ENCODE data around the gene DIS3L2. TPM values are rescaled to one million over a fixed set of nuclear protein-coding genes. Genes with fewer than 3 reads are reported as not detected.

DIS3L2 gene
- polyA plus RNA-seq, 5 donors: 32.6 to 40.9 (median 33.1) TPM

- no peak for DNase-seq
Measured at GRCh38 chr2:232261776-232262175, 300.3 kb downstream of the DIS3L2 start.

DNA sequence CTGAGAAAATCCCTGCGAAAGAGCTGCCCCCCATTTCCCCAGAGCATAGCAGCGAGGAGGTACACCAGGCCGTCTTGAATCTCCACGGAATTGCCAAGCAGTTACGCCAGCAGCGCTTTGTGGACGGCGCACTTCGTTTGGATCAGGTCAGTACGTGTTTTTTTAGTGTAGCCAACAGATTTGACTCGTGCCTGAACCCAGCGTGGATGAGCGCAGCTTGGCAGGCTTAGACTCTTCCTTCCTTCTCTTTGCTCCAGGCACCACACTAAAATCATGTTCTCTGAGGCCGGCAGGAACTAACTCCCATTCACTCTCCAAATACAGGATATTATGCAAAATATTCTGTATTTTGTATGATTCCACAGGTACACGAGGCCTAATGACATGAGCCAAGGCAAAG lies 301.8 kb downstream of the DIS3L2 start:
- DNase-seq: no peak

- DNase-seq: no peak
Measured at GRCh38 chr2:232264081-232264480, 302.6 kb downstream of the DIS3L2 start.

DNA sequence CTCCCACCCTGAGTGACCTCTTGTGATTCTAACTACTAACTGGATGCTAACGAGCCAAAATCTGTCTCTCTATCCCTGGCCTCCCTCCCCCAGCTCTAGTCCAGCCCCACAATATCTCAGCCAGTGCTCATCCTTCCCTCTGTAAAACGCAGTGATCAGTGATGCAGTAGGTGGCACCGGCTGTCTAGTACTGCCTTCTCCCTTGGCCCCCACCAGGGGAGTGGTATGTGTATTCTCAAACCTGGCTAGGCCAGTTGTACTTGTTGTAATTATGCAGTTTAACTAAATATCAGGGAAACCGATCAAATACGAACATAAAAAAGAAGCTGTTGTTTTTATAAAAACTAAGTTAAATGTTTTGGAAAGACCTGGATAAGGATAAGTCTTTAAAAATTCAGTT lies 303.8 kb downstream of the DIS3L2 start:
- DNase-seq: no peak

DNA sequence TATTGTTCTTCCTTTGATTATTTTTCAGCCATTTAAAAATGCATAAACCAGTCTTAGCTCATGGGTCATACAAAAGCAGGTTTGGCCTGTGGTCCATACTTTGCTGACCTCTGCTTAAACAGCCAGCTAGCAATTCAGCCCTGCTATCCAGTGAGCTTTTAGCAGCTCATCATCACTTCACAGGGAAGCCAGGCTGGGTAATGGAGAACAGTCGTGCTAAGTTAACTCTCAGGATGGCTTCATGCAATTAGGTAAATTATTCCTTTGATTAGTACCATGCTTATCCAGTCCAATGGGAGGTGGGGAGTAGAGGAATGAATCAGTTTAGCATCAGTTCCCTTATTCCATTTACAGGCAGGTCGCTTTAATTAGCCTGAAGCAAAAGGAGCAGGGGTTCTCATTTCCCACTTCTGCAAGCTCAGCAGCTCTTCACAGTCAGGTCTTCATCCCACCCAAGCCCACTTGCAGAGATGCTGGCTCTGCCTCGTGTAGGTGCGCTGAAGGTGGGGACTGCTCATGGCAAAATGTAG lies 307.2 kb downstream of the DIS3L2 start:
- DNase-seq: no peak

- DNase-seq: no peak
Measured at GRCh38 chr2:232269867-232270266, 308.4 kb downstream of the DIS3L2 start.

DNA sequence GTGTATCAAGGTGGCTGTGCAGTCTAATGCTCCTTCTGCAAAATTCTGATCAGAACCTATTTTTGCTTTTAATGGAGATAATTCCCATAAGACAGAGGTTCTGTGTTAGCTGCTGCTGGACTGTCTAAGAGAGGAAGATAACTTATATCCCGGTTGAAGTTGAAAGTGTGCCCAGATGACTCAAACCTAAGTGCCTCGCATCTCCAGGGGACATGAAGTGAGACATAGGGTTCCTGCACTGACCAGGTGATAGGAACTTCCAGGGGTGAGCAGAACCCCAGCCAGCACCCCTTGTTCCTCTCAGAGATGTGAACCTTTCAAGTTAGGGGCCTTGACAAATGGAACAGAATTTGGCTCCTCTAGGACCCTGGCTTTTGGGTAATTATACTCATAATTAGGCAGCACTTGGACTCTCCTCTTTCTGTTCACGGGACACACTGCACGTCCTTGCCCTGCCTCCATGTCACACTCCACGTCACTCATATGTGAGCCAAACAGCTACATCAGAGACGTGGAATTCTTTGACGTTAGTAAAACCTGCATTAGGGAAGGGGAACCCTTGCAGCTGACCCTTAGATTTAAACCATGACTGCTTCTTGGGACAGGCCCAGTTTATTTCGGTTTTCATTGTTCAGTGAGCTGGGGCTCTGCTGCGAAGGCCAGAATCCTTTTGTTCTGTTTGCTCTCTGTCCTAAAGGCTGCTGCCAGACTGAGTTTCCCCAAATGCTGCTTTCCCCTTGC lies 312.6 kb downstream of the DIS3L2 start:
- DNase-seq: no peak

DNA sequence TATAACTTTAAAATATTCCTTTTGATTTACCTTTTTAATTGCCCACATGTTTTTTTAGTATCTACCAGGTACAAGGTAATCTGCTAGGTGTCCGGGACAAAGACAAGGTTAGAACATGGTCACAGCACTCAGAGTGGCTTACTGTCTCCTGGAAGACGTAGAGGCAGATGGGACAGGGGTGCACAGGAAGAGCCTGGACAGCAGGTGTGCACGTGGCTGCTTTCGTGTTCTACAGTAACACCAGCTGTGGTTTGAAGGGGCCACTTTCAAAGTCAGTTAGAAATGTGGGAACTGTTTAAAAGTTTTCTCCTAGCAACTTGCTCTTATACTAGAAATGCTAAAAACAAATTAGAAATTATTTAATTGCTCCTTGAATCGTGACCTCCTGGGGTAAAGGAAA lies 314.2 kb downstream of the DIS3L2 start:
- DNase-seq: no peak

GRCh38 chr2:232276084-232276732 lies 314.7 kb downstream of the DIS3L2 start:
- DNase-seq: no peak

GRCh38 chr2:232276733-232277313 lies 315.3 kb downstream of the DIS3L2 start:
- no peak for DNase-seq

GRCh38 chr2:232278534-232278933 lies 317.0 kb downstream of the DIS3L2 start:
- DNase-seq: no peak

GRCh38 chr2:232280341-232280740 lies 318.8 kb downstream of the DIS3L2 start:
- DNase-seq: no peak

DNA sequence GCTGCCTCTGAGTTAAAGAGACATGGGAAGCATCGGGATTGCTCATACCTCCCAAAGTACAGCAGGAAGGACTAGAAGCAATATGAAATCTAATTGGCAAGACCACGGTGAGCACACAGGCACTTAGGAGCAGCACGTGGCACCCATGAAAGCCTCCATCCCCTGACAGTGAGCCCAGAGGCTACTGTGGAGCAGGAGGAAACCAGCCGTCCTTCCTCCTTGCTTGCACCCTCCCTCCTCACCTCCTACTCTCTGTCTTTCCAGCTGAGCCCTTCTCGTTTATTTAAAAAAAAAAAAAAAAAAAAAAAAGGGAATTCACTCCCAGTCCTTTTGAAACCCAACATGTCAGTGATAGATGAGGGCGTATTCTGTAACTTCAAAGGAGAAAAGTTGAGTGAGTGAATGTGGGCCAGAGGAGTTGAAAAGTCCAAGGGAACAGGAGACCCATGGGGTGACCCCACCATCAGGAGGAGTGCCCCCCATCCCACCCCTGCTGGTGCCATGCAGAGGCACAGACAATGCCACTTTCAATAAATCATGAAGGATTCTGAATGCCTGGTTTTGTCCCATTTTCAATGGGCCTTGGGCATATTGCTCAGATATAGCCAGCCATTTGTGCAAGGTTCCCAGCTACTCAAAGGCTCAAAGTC lies 320.5 kb downstream of the DIS3L2 start:
- DNase-seq: no peak

- DNase-seq: no peak
Measured at GRCh38 chr2:232282508-232283055, 321.1 kb downstream of the DIS3L2 start.

DNA sequence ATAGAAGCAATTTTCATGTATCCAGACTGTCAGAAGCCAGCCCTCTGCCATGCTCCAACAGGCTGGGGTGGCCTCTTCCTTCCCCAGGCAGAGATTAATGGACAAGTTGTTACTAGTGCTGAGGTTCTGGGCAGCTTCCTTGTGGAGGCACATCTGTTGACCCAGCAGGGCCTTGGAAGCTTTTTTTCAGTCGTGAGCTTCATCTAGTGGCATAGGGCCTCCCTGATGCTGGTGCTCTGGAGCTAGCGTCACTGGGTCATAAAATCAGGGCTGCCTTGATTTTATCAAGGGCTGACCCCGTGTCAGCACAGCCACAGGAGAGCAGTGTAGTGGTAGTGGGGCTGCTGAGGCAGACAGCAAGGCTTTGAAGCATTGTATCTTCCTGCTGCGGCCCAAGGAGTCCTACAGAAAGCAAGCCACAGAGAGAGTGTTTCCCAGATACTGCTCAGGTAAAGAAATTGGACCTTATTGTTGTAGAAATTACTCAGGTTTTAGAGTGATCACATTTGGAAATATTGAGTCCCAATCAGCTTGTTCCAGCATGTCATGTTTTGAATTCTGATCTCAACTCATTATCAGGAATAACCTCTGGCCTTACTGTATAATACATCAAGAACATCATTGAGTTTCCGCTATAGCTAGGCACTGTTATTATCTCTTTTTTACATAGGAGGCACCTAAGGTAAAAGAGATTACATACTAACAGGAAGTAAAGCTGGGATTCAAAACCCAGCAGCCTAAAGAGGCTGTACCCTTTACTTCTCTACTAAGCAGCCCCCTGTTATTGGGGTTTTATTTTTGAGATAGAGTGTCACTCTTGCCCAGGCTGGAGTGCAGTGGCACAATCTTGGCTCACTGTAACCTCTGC lies 324.7 kb downstream of the DIS3L2 start:
- DNase-seq: no peak

- DNase-seq: no peak
Measured at GRCh38 chr2:232287316-232287715, 325.8 kb downstream of the DIS3L2 start.

DNA sequence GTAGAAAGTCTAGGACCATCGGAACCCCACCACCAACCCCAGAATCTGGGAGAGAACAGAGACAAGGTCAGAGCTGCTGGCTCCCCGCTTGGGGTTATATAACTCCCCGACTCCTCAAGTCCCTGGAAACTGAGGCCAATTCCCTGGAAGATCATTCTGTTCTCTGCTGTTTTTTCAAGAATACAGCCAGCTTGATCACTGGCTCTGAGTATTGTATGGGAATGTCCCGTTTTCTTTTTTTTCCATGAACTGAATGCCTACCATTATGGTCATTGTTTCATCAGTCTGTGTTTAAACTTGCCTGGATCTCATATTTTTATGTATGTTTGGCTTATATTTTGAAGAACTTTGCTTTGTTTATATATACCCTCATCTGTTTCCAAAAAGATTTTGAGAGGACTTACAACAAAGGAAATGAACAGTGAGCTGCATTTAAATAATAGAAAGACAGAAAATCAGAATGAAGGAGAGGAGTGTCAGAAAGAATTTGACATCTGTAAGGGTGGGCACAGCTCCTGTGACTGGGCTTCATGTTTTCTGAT lies 327.0 kb downstream of the DIS3L2 start:
- peak in 1 of 2 donors; percentile 8 for DNase-seq

DNA sequence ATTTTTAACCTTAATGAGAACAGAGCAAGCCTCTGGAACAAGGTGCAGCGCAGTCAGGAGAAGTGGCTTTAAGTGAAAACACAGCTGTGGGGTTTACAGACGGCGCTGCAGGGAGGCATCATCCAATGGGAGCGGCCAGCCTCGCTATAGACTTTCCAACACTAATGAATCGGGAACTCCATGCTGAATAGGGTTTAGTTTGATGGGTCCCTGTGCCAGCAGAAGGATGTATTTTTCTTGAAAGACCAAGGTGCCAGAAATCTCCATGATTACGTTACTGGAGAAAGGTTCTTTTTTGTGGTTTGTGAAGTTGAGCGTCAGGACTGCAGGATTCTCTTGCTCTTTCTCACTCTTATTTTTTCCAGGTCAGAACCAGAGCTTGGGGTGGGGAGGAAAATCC lies 329.2 kb downstream of the DIS3L2 start:
- no peak for DNase-seq

DNA sequence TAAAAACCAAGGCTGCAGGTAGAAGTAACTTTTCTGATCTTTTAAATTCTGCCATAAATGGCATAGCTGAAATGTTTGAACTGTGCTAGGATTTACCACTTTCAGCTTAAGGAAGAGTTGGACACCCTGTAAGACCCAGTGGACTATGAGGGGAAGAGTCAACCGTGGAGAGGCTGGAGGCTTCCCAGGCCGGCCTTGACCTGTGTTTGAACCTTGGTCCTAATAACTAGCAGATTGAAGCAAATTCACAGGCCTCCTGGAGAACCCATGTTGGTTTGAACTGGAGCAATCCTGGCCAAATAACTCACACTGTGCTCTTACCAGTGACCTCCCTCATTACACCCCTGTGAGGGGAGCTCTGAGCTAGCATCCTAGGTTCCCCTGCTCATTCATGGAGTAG lies 329.8 kb downstream of the DIS3L2 start:
- DNase-seq: no peak

DNA sequence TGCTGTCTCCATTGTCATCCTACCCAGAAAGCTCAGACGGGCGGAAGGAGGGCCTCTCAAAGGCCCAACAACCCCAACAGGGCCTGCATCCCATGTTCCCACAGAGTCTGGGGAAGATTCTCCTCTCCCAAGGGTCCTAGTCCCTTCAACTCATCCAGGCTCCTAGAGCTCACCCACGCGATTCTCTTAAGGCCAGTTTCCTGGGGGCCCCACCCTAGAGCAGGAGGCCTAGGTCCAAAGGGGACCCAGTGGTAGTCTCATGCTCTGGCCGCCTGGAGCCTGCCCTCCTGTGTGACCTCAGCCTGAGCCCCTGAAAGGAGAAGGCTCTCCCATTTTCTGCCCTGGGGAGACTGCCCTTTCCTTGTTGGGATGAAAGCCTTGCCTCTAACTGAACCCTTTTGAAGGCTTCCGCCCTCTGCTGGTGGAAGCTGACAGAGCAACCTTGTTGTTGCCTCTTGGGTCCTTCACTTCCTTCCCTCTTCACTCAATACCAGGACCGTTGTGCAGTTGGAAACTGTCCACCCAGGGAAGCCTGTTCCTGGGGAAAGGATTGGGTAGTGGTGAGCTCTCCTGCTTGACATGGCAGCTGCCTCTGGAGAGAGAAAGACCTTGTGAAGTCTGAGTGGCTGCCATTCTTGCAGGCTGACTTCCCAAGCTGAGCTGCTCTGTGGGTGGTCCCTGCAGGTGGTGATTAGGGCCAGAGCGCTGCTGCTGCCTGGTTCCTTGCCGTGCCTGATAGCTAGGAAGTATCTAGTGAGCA lies 331.1 kb downstream of the DIS3L2 start:
- DNase-seq: no peak

Measured in right lung (tissue), 5 donors.